GM12872 (cell line): ENCODE results near the gene GLIS2.

Source experiments
- TF ChIP-seq, protein P1 (sequence below): IDR thresholded peaks from 3 replicates; pipeline ENCODE4 v1.5.1; 2011; ENCODE audit warnings: low read depth, mild to moderate bottlenecking, low read length, moderate library complexity; ENCODE audit not compliant: insufficient read depth

GLIS2 gene

GRCh38 chr16:4361944-4362311 is 46.1 kb downstream of the GLIS2 start:
- TF ChIP-seq, protein P1, sequence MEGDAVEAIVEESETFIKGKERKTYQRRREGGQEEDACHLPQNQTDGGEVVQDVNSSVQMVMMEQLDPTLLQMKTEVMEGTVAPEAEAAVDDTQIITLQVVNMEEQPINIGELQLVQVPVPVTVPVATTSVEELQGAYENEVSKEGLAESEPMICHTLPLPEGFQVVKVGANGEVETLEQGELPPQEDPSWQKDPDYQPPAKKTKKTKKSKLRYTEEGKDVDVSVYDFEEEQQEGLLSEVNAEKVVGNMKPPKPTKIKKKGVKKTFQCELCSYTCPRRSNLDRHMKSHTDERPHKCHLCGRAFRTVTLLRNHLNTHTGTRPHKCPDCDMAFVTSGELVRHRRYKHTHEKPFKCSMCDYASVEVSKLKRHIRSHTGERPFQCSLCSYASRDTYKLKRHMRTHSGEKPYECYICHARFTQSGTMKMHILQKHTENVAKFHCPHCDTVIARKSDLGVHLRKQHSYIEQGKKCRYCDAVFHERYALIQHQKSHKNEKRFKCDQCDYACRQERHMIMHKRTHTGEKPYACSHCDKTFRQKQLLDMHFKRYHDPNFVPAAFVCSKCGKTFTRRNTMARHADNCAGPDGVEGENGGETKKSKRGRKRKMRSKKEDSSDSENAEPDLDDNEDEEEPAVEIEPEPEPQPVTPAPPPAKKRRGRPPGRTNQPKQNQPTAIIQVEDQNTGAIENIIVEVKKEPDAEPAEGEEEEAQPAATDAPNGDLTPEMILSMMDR, result no peak

- TF ChIP-seq, protein P1, result no peak
Measured at GRCh38 chr16:4362476-4363135, 46.7 kb downstream of the GLIS2 start.

DNA sequence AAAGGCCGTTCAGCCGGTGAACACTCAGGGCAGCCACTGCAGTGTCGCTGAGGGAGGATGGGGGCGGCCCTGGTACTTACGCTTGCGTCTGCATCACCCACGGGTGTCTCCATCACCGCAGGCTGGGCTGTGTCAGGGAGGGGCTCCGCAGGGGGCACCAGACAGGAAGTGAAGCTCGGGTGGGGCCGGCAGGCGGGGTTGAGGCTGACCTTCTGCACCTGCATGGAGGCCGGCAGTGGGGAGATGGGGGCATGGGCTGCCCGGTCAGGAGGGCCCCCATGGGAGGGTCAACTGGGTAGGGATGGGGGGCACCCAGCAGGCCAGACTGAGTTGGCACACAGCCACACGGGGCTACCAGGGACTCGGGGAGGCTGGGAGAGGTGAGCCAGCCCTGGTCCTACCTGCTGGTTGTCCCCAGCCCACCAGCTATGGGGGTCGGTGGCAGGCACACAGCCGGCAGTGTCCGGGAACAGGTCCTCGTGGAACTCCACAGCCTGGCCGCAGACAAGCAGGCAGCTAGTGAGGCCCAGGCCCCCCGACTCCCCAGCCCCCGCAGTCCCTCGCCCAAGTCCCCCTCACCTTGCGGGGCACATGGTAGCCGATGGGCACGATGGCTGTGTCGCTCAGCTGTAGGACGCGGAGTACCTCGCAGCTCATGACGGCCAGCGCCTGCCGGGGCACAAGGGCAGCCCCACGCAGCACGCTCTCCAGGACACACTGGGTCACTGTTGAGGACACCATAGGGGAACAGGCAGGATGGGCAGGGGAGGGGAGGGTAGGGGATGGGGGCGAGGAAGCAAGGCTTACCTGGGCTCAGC is 48.5 kb downstream of the GLIS2 start:
- TF ChIP-seq, protein P1, result no peak

DNA sequence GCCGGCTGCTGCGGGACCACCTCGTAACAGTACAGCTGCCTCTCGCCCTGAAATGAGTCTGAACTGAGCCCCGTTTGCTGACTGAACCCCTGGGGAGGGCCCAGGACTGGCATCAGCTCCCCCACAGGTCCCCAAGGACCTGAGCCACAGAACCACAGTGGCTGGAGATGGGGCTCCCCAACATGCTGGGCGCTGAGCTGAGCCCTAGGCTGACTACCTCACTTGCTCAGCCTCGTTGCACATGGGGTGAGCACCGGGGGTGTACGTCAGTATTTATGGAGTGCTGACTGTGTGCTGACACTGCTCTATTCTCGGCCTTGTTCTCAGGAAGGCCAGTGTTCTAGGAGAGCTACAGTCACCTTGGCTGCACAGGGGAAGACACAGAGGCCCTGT is 49.1 kb downstream of the GLIS2 start:
- TF ChIP-seq, protein P1, result no peak

DNA sequence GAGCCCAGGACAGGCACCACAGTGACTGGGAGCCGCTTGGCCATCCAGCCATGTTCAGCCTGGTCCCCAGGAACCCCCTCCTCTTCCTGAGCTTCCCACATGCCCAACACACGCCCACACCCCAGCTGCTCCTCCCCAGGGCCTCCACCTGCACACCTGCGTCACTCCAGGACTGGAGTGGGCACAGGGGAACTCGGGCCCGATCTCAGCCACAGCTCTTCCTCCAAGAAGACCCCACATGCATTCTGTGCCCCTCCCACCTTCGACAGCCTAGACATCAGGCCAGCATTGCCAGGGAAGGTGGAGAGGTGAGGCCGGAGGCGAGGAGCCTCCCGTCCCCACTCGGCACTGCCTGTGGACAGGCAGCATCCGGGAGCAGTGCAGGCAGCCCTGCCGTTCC is 49.7 kb downstream of the GLIS2 start:
- TF ChIP-seq, protein P1, result no peak

GRCh38 chr16:4366016-4366415 is 50.1 kb downstream of the GLIS2 start:
- TF ChIP-seq, protein P1, result no peak

- TF ChIP-seq, protein P1, result no peak
Measured at GRCh38 chr16:4367393-4367856, 51.6 kb downstream of the GLIS2 start.
